GM18867 (cell line): ENCODE results near the gene COASY.
"Not testable (repeated sequence)": the region's sequence is repeated elsewhere in the genome, so short reads cannot be mapped to it uniquely, and the experiment has no call there.

Experiments used
- ATAC-seq: cut with Tn5 transposase; IDR thresholded peaks from one replicate; pipeline ENCODE4 v1.9.1; 2021; ENCODE audit warnings: mild to moderate bottlenecking, moderate library complexity; ENCODE audit not compliant: unreplicated experiment

COASY gene

DNA sequence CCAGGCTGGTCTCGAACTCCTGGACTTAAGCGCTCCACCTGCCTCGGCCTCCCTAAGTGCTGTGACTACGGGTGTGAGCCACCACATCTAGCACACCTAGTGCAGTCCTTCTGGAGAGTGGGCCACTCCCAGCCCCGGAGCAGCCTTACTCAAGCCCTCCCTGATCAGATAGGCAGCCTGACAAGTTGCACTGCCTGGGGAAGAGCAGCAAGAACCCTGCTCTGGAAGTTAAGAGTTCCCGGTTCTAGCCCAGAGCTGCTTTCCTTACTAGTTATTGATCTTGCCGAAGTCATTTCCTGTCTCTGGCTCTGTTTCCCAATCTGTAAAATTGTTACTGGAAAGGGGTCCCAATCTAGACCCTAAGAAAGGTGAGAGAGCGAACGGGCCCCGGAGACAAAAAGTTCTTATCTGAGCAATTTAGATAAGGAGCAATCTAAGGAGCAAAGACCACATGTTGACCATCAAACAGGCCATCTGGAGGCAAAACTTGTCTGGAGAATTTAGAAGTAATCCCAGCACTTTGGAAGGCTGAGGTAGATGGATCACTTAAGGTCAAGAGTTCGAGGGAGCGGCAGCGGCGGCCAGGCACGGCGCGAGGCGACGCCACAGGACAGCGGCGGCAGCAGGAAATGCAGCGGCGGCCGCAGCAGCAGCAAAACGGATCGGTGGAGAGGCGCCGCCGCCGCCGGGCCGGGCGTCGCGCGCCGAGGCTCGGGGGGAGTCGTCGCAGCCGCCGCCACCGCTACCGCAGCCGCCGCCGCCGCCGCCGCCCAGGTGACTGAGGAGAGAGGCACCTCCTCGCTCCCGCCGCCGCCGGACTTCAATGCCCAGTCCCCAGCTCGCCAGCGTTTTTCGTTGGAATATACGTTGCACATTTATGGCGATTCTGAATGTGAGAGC, 30.2 kb upstream of the COASY start:
- ATAC-seq = no peak

GRCh38 chr17:42535155-42536047, 26.5 kb upstream of the COASY start:
- no peak for ATAC-seq

- peak; percentile 85 for ATAC-seq
Measured at GRCh38 chr17:42536048-42536371, 25.9 kb upstream of the COASY start, which contains the start of gene NAGLU. Gene NAGLU (plus strand): TSS chr17:42536241. CDS start chr17:42536273, 32 bp downstream.

DNA sequence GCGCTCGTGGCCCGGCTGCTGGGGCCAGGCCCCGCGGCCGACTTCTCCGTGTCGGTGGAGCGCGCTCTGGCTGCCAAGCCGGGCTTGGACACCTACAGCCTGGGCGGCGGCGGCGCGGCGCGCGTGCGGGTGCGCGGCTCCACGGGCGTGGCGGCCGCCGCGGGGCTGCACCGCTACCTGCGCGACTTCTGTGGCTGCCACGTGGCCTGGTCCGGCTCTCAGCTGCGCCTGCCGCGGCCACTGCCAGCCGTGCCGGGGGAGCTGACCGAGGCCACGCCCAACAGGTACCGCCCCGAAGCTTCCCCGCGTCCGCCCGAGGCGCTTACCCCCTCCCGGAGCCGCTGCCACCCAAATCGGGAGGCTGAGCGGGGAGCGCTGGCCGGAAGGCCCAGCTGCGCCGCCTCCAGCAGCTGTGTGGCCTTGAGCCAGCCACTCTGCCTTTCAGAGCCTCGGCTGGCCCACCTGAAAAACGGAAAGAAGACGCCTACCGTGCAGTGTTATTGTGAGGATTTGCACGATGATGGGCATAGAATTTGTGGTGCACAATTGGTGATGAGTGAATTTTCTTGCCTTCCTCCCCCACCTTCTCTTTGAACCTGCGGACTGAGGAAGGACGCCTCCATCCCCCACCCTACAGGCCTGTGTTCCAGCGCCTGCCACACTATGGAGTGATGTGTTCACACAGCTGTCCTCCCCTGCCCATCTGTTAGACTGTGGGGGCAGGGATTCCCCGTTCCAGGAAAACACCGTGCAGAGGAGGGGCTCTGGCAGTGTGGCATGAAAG, 25.4 kb upstream of the COASY start:
- peak; percentile 64 for ATAC-seq

- no peak for ATAC-seq
Measured at GRCh38 chr17:42537156-42537805, 24.7 kb upstream of the COASY start.

DNA sequence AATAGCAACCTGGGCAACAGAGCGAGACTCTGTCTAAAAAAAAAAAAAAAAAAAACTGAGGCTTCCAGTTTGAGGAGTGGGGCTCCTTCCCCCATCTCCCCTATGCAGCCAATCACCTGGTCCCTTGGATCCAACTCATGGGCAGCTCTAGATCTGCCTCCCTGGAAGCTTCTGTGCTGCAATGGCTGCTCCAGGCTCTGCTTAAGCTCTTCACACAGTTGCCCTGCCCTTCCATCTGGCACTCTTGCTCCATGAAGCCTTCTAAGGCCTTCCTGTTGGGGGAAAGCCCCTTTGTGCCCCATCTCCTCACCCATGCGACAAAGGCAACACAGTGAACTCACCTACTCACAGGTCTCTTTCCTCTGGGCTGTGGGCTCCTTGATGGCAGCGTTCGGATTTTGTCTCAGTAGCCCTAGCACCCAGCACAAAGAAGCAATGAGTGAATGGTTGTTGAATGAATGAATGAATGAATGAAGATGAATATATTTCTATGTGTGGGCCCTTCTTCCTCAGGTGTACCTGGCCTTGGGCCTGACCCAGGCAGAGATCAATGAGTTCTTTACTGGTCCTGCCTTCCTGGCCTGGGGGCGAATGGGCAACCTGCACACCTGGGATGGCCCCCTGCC, 24.0 kb upstream of the COASY start:
- ATAC-seq = no peak

GRCh38 chr17:42538482-42538881, 23.5 kb upstream of the COASY start:
- ATAC-seq = no peak

DNA sequence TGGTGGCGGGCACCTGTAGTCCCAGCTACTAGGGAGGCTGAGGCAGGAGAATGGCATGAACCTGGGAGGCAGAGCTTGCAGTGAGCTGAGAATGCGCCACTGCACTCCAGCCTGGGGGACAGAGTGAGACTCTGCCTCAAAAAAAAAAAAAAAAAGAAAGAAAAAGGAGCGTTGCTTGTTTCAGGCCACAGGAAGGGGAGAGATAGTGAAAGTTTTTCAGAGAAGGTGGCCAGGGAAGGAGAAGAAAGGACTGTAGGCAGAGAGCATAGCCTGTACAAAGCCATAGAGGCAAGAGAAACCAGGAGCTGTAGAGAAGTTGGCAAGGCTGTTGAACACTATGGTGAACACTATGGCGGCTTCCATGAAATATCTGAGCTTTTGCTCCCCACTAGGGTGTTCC, 21.4 kb upstream of the COASY start:
- ATAC-seq = not testable (repeated sequence)

DNA sequence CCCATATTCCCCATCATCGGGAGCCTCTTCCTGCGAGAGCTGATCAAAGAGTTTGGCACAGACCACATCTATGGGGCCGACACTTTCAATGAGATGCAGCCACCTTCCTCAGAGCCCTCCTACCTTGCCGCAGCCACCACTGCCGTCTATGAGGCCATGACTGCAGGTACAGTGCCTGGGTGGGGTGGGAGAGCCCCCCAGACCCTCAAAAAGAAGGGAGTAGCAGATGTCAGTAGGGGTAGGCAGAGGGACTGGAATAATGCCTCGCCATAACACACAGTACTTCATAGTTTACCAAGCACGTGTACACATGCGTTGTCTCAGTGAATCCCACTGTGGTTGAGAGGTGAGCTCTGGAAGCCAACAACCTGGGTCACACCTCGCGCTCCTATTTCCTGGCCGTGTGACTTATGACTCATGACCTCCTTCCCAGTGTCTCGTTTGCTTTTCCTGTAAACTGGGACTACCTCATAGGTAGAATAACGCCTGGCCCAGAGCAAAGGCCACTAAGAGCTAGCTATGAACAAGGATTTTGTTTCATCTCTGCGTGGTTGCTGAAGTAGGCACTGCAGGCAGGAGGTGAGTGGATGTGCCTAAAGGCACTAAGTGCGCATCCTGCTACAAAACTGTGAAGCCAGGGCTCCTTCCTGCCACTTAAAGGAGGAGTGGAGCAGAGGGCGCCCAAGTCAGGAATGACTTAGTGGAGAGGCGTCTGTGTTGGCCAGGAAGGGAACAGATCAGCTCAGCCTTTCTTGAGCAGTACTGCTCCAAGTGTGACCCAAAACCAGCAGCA, 20.7 kb upstream of the COASY start:
- no peak for ATAC-seq

- ATAC-seq = no peak
Measured at GRCh38 chr17:42543190-42544079, 18.5 kb upstream of the COASY start.

DNA sequence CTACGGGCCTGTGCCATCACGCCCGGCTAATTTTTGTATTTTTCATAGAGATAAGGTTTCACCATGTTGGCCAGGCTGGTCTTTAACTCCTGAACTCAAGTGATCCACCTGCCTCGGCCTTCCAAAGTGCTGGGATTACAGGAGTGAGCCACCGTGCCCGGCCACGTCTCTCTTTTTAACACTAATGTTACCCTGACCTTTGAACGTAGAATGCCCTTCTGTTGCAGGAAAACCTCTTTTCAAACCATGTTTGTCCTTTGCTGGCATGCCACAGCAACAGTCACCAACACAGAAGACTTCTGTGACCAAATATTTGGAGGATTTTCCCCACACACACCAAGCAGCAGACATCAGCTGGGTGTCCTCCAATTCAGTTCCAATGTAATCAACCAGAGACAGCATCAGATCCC, 17.1 kb upstream of the COASY start:
- no peak for ATAC-seq

DNA sequence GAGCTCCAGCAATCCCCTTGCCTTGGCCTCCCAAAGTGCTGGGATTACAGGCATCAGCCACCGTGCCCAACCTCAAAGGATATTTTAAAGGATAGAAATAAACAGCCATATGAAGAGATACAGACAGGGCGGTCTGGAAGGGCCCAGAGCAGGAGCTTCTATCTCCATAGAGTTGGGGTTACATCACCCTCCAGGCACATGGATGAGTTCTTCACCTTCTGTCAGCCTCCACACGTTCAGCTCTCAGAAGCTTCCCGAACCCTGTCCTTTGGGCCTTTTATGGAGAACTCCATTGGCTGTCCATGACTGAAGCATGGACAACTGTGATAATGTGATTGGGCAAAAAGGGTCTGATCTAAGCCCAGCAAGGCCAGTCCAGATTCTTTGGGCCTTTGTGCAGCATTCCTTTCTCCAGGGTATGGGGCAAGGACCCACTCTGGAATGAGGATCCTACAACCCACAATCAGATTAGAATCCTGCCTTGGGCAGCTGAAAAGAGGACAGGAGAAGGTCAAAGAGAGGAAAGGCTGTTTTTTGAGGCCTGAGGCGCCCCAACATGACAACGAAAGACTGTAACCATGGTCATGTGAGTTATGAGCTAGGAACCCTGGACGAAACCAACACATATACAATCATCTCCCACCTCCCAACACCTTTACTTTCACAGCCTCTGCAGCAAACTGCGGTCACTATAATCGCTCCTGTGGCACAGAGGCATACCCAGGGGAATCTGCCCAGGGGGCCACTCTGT, 16.0 kb upstream of the COASY start:
- ATAC-seq = not testable (repeated sequence)

GRCh38 chr17:42547001-42547461, 14.9 kb upstream of the COASY start:
- ATAC-seq = no peak

DNA sequence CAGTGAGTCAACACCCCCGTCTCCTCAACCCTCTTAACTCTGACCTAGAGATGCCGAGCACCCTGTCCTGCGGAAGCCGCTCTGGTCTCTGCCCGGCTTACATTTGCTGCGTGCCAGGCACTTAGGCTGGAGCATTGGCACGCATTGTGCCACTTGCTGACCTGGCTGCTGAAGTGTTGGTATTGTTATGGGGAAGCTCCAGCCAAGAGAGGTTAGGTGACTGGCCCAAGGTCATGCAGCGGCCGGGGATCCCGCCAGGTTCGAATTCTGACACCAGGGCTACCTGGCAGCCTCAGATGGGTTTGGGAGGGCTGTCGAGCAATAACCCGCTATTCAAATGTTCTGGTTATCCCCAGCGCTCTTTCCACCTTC, 14.3 kb upstream of the COASY start:
- no peak for ATAC-seq

DNA sequence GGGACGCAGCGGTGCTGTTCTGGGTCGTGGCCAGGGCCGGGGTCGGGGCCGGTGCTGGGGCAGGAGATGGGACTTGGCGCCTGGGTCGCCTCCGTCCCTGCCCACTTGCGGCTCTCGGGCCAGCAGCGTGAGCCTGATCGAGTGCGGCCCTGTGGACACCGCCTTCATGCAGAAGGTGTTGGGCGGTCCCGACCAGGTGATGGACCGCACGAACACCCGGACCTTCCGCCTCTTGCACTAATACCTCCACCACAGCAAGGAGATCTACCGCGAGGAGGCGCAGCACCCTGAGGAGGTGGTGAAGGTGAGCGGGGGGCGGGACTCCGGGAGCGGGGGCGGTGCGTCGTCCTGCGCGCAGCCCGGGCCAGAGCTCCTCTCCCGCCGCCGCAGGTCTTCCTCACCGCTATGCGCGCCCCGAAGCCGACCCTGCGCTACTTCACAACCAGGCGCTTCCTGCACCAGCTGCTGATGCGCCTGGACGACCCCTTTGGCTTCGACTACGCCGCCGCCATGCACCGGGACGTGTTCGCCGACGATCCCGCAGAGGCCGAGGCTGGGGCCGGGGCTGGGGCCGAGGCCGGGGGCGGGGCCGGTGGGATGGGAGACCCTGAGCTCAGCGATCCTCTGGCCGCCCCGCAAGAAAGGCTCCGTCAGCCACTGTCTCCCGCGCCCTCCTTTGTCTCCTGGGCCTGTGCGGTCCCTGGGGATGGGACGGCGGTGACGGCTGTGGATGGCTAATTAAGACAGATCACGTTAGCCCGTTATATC, 13.7 kb upstream of the COASY start:
- peak; percentile 65 for ATAC-seq

- no peak for ATAC-seq
Measured at GRCh38 chr17:42548993-42549755, 12.8 kb upstream of the COASY start.
